Measurements from ENCODE around the gene DPP10. TPM values are rescaled to one million over a fixed set of nuclear protein-coding genes. Genes with fewer than 3 reads are reported as not detected.

DPP10 gene
- total RNA-seq, 1 donor from 2014 or later, result 73.0 TPM

DNA sequence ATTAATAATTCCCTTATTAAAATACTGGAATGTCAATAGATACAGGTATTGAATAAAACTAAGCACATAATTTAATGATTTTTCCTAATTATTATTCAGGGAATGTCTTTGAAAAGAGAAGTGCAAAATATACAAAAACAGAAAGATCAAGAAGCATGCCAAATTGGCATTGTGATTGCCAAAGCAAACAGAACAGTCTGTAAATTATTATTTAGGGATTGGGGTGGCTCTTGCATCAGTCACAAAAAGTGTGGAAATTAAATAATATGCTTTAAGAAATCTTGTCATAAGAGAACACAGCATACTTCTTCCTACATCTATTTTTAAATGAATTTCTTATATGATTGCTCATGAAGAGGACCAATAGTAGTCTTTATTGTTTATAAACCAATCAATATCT is 1211.9 kb downstream of the DPP10 start:
- no peaks in the 10 kb centered on the region for H3K36me3 Mint-ChIP-seq
- TF ChIP-seq CTCF (IDR thresholded peaks at IDR 0.05; ENCODE audit: unreplicated experiment), result no peak
- no peak overlapping the region for H3K4me3 Mint-ChIP-seq
- no peaks in the 10 kb centered on the region for H3K27me3 Mint-ChIP-seq (ENCODE audit: low read depth)
- no peaks in the 10 kb centered on the region for H3K9me3 Mint-ChIP-seq
- H3K27ac Mint-ChIP-seq, result no peak overlapping the region
- no peak for DNase-seq (ENCODE audit: low spot score in 2 of 2, unreplicated experiment in 2 of 2)
- H3K4me1 Mint-ChIP-seq, result peaks cover 47% of the 10 kb centered on the region

DNA sequence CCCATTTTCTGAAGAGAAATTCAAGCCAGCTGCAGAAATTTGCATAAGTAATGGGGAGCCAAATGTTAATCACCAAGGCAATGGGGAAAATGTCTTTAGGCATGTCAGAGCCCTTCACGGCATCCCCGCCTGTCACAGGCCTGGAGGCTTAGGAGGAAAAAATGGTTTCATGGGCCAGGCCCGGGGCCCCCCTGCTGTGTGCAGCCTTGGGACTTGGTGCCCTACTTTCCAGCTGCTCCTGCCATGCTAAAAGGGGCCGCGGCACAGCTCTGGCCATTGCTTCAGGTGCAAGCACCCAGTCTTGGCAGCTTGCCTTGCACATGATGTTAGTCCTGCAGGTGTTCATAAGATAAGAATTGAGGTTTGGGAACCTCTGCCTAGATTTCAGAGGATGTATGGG is 1235.7 kb downstream of the DPP10 start:
- Mint-ChIP-seq H3K9me3 (peaks cover 46% of the 10 kb centered on the region), H3K4me1 (no peaks in the 10 kb centered on the region), H3K27ac (no peak overlapping the region), H3K36me3 (peaks cover 23% of the 10 kb centered on the region), H3K4me3 (no peak overlapping the region), H3K27me3 (ENCODE audit: low read depth) (no peaks in the 10 kb centered on the region)
- DNase-seq (ENCODE audit: low spot score in 2 of 2, unreplicated experiment in 2 of 2), result no peak
- TF ChIP-seq CTCF (IDR thresholded peaks at IDR 0.05; ENCODE audit: unreplicated experiment), result no peak

- no peak for TF ChIP-seq CTCF (IDR thresholded peaks at IDR 0.05; ENCODE audit: unreplicated experiment)
- no peak overlapping the region for H3K4me3 Mint-ChIP-seq
- no peaks in the 10 kb centered on the region for H3K27me3 Mint-ChIP-seq (ENCODE audit: low read depth)
- no peak for DNase-seq (ENCODE audit: low spot score in 2 of 2, unreplicated experiment in 2 of 2)
- peaks cover 19% of the 10 kb centered on the region for H3K9me3 Mint-ChIP-seq
- peaks cover 13% of the 10 kb centered on the region for H3K4me1 Mint-ChIP-seq
- peak overlapping the region; percentile 40 for H3K27ac Mint-ChIP-seq
- H3K36me3 Mint-ChIP-seq, result peaks cover 4% of the 10 kb centered on the region
Measured at GRCh38 chr2:115684345-115684744, 1241.9 kb downstream of the DPP10 start.

- Mint-ChIP-seq H3K27me3 (ENCODE audit: low read depth) (no peaks in the 10 kb centered on the region), H3K36me3 (peaks cover 10% of the 10 kb centered on the region), H3K4me3 (no peak overlapping the region), H3K27ac (no peak overlapping the region), H3K9me3 (peaks cover 14% of the 10 kb centered on the region), H3K4me1 (peaks cover 13% of the 10 kb centered on the region)
- DNase-seq (ENCODE audit: low spot score in 2 of 2, unreplicated experiment in 2 of 2), result no peak
- no peak for TF ChIP-seq CTCF (IDR thresholded peaks at IDR 0.05; ENCODE audit: unreplicated experiment)
Measured at GRCh38 chr2:115691409-115691808, 1249.0 kb downstream of the DPP10 start.

DNA sequence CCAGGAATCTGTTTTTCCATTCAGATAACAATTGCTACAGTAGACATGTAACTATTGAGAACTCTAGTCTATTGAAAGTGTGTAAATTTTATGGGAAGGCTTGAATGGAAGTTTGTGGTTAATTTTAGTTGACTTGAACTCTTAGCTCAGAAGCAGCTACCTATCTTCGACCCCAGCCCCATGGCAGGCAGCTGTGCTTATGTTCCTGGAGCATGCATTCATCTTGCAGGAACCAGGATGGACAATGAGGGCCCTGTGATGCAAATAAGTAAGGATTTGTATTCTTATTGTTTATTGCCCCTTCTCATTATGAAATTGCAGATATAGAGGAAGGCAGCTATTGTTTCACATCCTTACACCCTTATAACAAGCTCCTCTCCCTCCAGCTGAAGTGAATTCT is 1252.2 kb downstream of the DPP10 start:
- Mint-ChIP-seq H3K9me3 (peaks cover 31% of the 10 kb centered on the region), H3K4me3 (no peak overlapping the region), H3K27me3 (ENCODE audit: low read depth) (no peaks in the 10 kb centered on the region), H3K36me3 (peaks cover 29% of the 10 kb centered on the region), H3K27ac (no peak overlapping the region), H3K4me1 (peaks cover 9% of the 10 kb centered on the region)
- no peak for DNase-seq (ENCODE audit: low spot score in 2 of 2, unreplicated experiment in 2 of 2)
- TF ChIP-seq CTCF (IDR thresholded peaks at IDR 0.05; ENCODE audit: unreplicated experiment), result no peak

DNA sequence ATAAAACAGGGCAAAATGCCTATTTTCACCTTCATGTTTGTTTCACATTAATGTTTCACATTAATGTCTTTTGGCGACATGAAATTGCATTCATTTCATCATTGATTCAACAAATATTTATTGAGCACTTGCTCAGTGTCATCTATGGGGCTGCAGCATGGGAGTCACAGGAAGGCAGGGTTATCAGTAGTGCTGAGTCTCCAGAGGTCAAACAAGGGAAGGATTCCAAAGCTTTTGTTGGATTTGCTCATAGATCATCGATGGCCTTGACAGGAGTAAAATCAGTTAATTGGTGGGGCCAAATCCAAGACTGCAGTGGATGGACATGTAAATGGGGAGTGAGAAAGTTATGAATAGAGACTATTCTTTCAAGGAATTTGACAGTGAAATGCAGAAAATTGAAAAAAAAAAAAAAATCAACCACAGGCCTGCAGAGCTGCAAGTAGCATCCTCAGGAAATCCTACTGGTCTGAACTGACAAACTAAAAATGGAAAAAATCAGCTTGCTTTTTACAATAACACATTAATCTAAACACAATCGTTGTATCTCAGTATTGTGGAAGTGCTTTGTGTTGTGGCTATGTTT is 1290.8 kb downstream of the DPP10 start:
- H3K27me3 Mint-ChIP-seq (ENCODE audit: low read depth), result no peaks in the 10 kb centered on the region
- H3K4me1 Mint-ChIP-seq, result peaks cover 3% of the 10 kb centered on the region

More for the DNA sequence above, 1290.8 kb downstream of the DPP10 start:
- no peak for DNase-seq (ENCODE audit: low spot score in 2 of 2, unreplicated experiment in 2 of 2)
- no peak for TF ChIP-seq CTCF (IDR thresholded peaks at IDR 0.05; ENCODE audit: unreplicated experiment)
- Mint-ChIP-seq H3K27ac (no peak overlapping the region), H3K4me3 (no peak overlapping the region), H3K9me3 (peaks cover 11% of the 10 kb centered on the region), H3K36me3 (peaks cover 14% of the 10 kb centered on the region)
